WTC11 (cell line): Measurements from ENCODE around the gene PLXDC2. TPM values are rescaled to one million over a fixed set of nuclear protein-coding genes. Genes with fewer than 3 reads are reported as not detected.

Experiments used
- ATAC-seq: fragments of 200-7000 bp; cut with Tn5 transposase; 2 replicates; pipeline ENCODE4 v1.10.0; 2021; ENCODE audit warnings: mild to moderate bottlenecking, moderate library complexity
- CTCF ChIA-PET: fragments of 300-600 bp; sonication (Branson Sonifier 250); formaldehyde crosslinking; loops from one replicate; lab custom pipeline; 2021; ENCODE audit warnings: antibody characterized with exemption; lab: Charles Lee
- POLR2A ChIA-PET: fragments of 350-600 bp; sonication (Branson Sonifier 250); formaldehyde crosslinking; loops from one replicate; lab custom pipeline; 2021; ENCODE audit warnings: antibody characterized with exemption; lab: Charles Lee
- DNase-seq: peaks from one replicate; pipeline ENCODE4 v3.0.0; 2021; ENCODE audit warnings: low spot score
- H3K27ac Mint-ChIP-seq: 2 replicates; pipeline ENCODE4 v1.8.0; 2021; ENCODE audit warnings: mixed read lengths
- H3K27me3 Mint-ChIP-seq: 2 replicates; pipeline ENCODE4 v1.8.0; 2021; ENCODE audit warnings: low read depth, mild to moderate bottlenecking, moderate library complexity, mixed read lengths
- H3K36me3 Mint-ChIP-seq: 2 replicates; pipeline ENCODE4 v1.8.0; 2021; ENCODE audit warnings: mixed read lengths
- H3K4me1 Mint-ChIP-seq: 2 replicates; pipeline ENCODE4 v1.8.0; 2022; ENCODE audit warnings: mixed read lengths
- H3K4me3 Mint-ChIP-seq: 2 replicates; pipeline ENCODE4 v1.8.0; 2021; ENCODE audit warnings: mild to moderate bottlenecking, moderate library complexity, mixed read lengths
- H3K9me3 Mint-ChIP-seq: 2 replicates; pipeline ENCODE4 v1.8.0; 2021; ENCODE audit warnings: mixed read lengths
- AFF4 ChIP-seq: sonication (generic); formaldehyde crosslinking; IDR thresholded peaks from 2 replicates; pipeline ENCODE4 v1.8.1; 2023; ENCODE audit warnings: mild to moderate bottlenecking, missing genetic modification reagents, borderline replicate concordance
- ATF1 ChIP-seq: sonication (generic); formaldehyde crosslinking; IDR thresholded peaks from 2 replicates; pipeline ENCODE4 v1.8.1; 2023; ENCODE audit warnings: mild to moderate bottlenecking, moderate library complexity, missing genetic modification reagents
- ATF3 ChIP-seq: sonication (generic); formaldehyde crosslinking; conservative IDR thresholded peaks from 2 replicates; pipeline ENCODE4 v1.8.1; 2022; ENCODE audit warnings: mild to moderate bottlenecking, missing genetic modification reagents
- ATF6 ChIP-seq: sonication (generic); formaldehyde crosslinking; IDR thresholded peaks from 2 replicates; pipeline ENCODE4 v1.8.1; 2023; ENCODE audit warnings: mild to moderate bottlenecking, missing genetic modification reagents
- ESRRA ChIP-seq: sonication (generic); formaldehyde crosslinking; IDR thresholded peaks from 2 replicates; pipeline ENCODE4 v1.8.1; 2022; ENCODE audit warnings: mild to moderate bottlenecking, missing genetic modification reagents, borderline replicate concordance
- FOXP1 ChIP-seq: sonication (generic); formaldehyde crosslinking; IDR thresholded peaks from 2 replicates; pipeline ENCODE4 v1.8.0; 2022; ENCODE audit warnings: missing genetic modification reagents, mild to moderate bottlenecking, moderate library complexity, borderline replicate concordance
- HMGA2 ChIP-seq: fragments of 250-450 bp; sonication (Bioruptor Pico); IDR thresholded peaks from 2 replicates; pipeline ENCODE4 v1.4.0; 2021; ENCODE audit warnings: mild to moderate bottlenecking, moderate library complexity
- IRF1 ChIP-seq: sonication (generic); formaldehyde crosslinking; IDR thresholded peaks from 2 replicates; pipeline ENCODE4 v1.8.0; 2023; ENCODE audit warnings: missing genetic modification reagents
- MLX ChIP-seq: sonication (generic); formaldehyde crosslinking; IDR thresholded peaks from 2 replicates; pipeline ENCODE4 v1.8.1; 2023; ENCODE audit warnings: mild to moderate bottlenecking, missing genetic modification reagents, moderate library complexity
- PREB ChIP-seq: sonication (generic); formaldehyde crosslinking; IDR thresholded peaks from 2 replicates; pipeline ENCODE4 v1.8.1; 2022; ENCODE audit warnings: mild to moderate bottlenecking, missing genetic modification reagents, moderate library complexity, borderline replicate concordance
- ZMAT4 ChIP-seq: fragments of 250-450 bp; sonication (Bioruptor Pico); IDR thresholded peaks from 2 replicates; pipeline ENCODE4 v1.9.0; 2021; ENCODE audit warnings: mild to moderate bottlenecking
- ZNF263 ChIP-seq: sonication (generic); formaldehyde crosslinking; IDR thresholded peaks from 2 replicates; pipeline ENCODE4 v1.8.1; 2022; ENCODE audit warnings: low read depth, mild to moderate bottlenecking, moderate library complexity, missing genetic modification reagents
- ZNF281 ChIP-seq: sonication (generic); formaldehyde crosslinking; IDR thresholded peaks from 2 replicates; pipeline ENCODE4 v1.8.0; 2023; ENCODE audit warnings: mild to moderate bottlenecking, missing genetic modification reagents
- total RNA-seq: library from RNA; stranded (reverse); gene quantifications from 3 replicates; pipeline ENCODE4 v1.2.3, GENCODE V29; 2021

The PLXDC2 gene
- total RNA-seq, 1 experiment from 2014 or later, result 31.7 TPM

GRCh38 chr10:20162123-20162522, 345.9 kb downstream of the PLXDC2 start:
- no peaks in the 10 kb centered on the region for H3K36me3 Mint-ChIP-seq

More at GRCh38 chr10:20162123-20162522, 345.9 kb downstream of the PLXDC2 start:
- DNase-seq (no peak), ATAC-seq (no peak)
- CTCF ChIA-PET, result no interaction called here
- no peak overlapping the region; the same call in 1 of the 2 replicates for H3K27ac Mint-ChIP-seq
- no peaks in the 10 kb centered on the region for H3K27me3 Mint-ChIP-seq
- no peaks in the 10 kb centered on the region for H3K9me3 Mint-ChIP-seq
- no peak overlapping the region for H3K4me3 Mint-ChIP-seq
- no peak for TF ChIP-seq ATF1
- TF ChIP-seq ESRRA, result no peak
- TF ChIP-seq PREB (CRISPR knock-in tag), result no peak
- no peak for TF ChIP-seq ATF6 (CRISPR knock-in tag)
- no peak for TF ChIP-seq ATF3 (CRISPR knock-in tag)
- TF ChIP-seq ZMAT4 (CRISPR knock-in tag), result no peak
- no peak for TF ChIP-seq MLX (CRISPR knock-in tag)
- no peak for TF ChIP-seq HMGA2
- no peak for TF ChIP-seq ZNF281
- TF ChIP-seq IRF1 (CRISPR knock-in tag), result no peak
- no peak for TF ChIP-seq ZNF263
- no peak for TF ChIP-seq AFF4
- no peak for TF ChIP-seq FOXP1
- POLR2A ChIA-PET, result no interaction called here
- H3K4me1 Mint-ChIP-seq, result peaks cover 33% of the 10 kb centered on the region
